T-helper 2 cell treated with Interferon-gamma antibody and Interleukin-4, amounts not matched to agents 5 μg/mL and 100 μg/mL, for 36 hours (primary cell): Measurements from ENCODE around the gene LRMDA.
"Not testable (repeated sequence)": the region's sequence is repeated elsewhere in the genome, so short reads cannot be mapped to it uniquely, and the experiment has no call there.

Source experiments
- DNase-seq: peaks from one replicate; pipeline ENCODE4 v3.0.0; 2021; ENCODE audit warnings: low spot score
- H3K27ac Mint-ChIP-seq: one replicate; pipeline ENCODE4 v1.8.0; 2021; ENCODE audit warnings: mild to moderate bottlenecking, mixed read lengths
- H3K27me3 Mint-ChIP-seq: one replicate; pipeline ENCODE4 v1.8.0; 2021; ENCODE audit warnings: low read depth, mixed read lengths
- H3K36me3 Mint-ChIP-seq: one replicate; pipeline ENCODE4 v1.8.0; 2021; ENCODE audit warnings: low read depth, mixed read lengths
- H3K4me1 Mint-ChIP-seq: one replicate; pipeline ENCODE4 v1.8.0; 2021; ENCODE audit warnings: low read depth, mixed read lengths
- H3K4me3 Mint-ChIP-seq: one replicate; pipeline ENCODE4 v1.8.0; 2022; ENCODE audit warnings: mild to moderate bottlenecking, moderate library complexity, mixed read lengths
- H3K9me3 Mint-ChIP-seq: one replicate; pipeline ENCODE4 v1.8.0; 2021; ENCODE audit warnings: mixed read lengths

Gene LRMDA

GRCh38 chr10:76136961-76137360 is 705.5 kb downstream of the LRMDA start:
- H3K36me3 Mint-ChIP-seq, result no peaks in the 10 kb centered on the region
- no peak overlapping the region for H3K27ac Mint-ChIP-seq
- no peaks in the 10 kb centered on the region for H3K9me3 Mint-ChIP-seq
- H3K27me3 Mint-ChIP-seq, result no peaks in the 10 kb centered on the region
- DNase-seq, result no peak
- H3K4me1 Mint-ChIP-seq, result no peaks in the 10 kb centered on the region
- no peak overlapping the region for H3K4me3 Mint-ChIP-seq

- Mint-ChIP-seq H3K4me3 (no peak overlapping the region), H3K36me3 (no peaks in the 10 kb centered on the region), H3K4me1 (no peaks in the 10 kb centered on the region), H3K27ac (no peak overlapping the region), H3K9me3 (no peaks in the 10 kb centered on the region), H3K27me3 (no peaks in the 10 kb centered on the region)
- no peak for DNase-seq
These were observed 706.9 kb downstream of the LRMDA start for GRCh38 chr10:76138286-76138685.

GRCh38 chr10:76138906-76139305 is 707.5 kb downstream of the LRMDA start:
- DNase-seq, result no peak
- no peaks in the 10 kb centered on the region for H3K27me3 Mint-ChIP-seq
- no peaks in the 10 kb centered on the region for H3K36me3 Mint-ChIP-seq
- no peak overlapping the region for H3K4me3 Mint-ChIP-seq
- H3K27ac Mint-ChIP-seq, result no peak overlapping the region
- H3K4me1 Mint-ChIP-seq, result no peaks in the 10 kb centered on the region
- no peaks in the 10 kb centered on the region for H3K9me3 Mint-ChIP-seq

- no peak overlapping the region for H3K4me3 Mint-ChIP-seq
- no peaks in the 10 kb centered on the region for H3K36me3 Mint-ChIP-seq
- no peaks in the 10 kb centered on the region for H3K27me3 Mint-ChIP-seq
- no peaks in the 10 kb centered on the region for H3K9me3 Mint-ChIP-seq
- DNase-seq, result no peak
- no peaks in the 10 kb centered on the region for H3K4me1 Mint-ChIP-seq
- no peak overlapping the region for H3K27ac Mint-ChIP-seq
These were observed 708.0 kb downstream of the LRMDA start for GRCh38 chr10:76139431-76139830.

GRCh38 chr10:76141376-76141775 is 710.0 kb downstream of the LRMDA start:
- no peaks in the 10 kb centered on the region for H3K27me3 Mint-ChIP-seq
- H3K9me3 Mint-ChIP-seq, result no peaks in the 10 kb centered on the region
- no peaks in the 10 kb centered on the region for H3K4me1 Mint-ChIP-seq
- no peak overlapping the region for H3K4me3 Mint-ChIP-seq
- no peaks in the 10 kb centered on the region for H3K36me3 Mint-ChIP-seq
- no peak overlapping the region for H3K27ac Mint-ChIP-seq
- DNase-seq, result no peak

- not testable (repeated sequence) for H3K27ac Mint-ChIP-seq
These were observed 716.8 kb downstream of the LRMDA start for GRCh38 chr10:76148217-76148616.

DNA sequence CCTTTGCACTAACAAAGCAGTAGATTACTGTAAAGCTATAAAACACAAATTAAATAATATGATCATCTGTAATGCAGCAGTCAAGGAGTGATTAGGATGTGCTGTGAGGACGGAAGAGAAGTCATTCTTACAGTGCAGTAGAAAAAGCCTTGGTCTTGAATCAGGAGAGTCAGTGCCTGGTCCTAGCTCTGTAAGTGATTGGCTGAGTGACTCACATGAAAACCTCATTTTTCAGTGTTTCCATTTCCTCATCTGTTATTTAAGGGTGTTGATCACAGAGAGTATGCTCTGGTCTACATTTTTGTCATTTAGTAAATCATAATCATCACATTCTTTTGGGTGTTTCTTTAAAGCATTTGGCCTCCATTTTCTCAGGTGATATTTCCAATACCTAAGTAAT is 717.8 kb downstream of the LRMDA start:
- H3K27ac Mint-ChIP-seq, result no peak overlapping the region
- no peak for DNase-seq
- H3K4me3 Mint-ChIP-seq, result no peak overlapping the region
- H3K9me3 Mint-ChIP-seq, result peaks cover 18% of the 10 kb centered on the region
- H3K4me1 Mint-ChIP-seq, result no peaks in the 10 kb centered on the region
- no peaks in the 10 kb centered on the region for H3K27me3 Mint-ChIP-seq
- H3K36me3 Mint-ChIP-seq, result no peaks in the 10 kb centered on the region

More at GRCh38 chr10:76148217-76148616, 716.8 kb downstream of the LRMDA start:
- not testable (repeated sequence) for H3K36me3 Mint-ChIP-seq, H3K4me3 Mint-ChIP-seq, DNase-seq, H3K4me1 Mint-ChIP-seq, H3K27me3 Mint-ChIP-seq
- H3K9me3 Mint-ChIP-seq, result peaks cover 18% of the 10 kb centered on the region

DNA sequence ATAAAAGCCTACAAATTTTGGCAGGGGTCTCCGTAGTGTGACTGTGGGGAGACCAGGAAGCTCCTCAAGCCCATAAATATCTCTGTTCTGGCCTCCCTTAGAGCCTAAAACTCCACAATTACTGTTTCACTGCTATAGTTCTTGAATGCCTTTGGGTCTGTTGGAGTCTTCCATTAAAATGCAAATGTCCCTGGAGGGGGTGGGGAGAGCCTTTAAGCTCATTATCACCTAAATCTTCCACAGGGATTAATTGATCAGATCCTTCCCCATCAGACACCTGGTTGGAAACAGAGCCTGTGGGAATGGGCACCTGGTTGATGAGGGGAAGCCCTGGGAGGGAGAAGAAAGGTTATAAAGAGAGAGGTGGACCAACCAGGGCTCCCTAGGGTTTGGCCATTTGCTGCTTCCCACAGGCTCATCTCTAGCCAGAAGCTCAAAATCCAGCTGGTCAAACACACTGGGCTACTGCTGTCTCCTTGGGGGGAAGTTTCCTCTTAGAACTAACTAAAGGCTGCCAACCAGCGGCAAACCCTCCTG is 718.2 kb downstream of the LRMDA start:
- Mint-ChIP-seq H3K4me3 (no peak overlapping the region), H3K27me3 (no peaks in the 10 kb centered on the region), H3K36me3 (no peaks in the 10 kb centered on the region), H3K9me3 (peaks cover 18% of the 10 kb centered on the region), H3K27ac (no peak overlapping the region), H3K4me1 (no peaks in the 10 kb centered on the region)
- DNase-seq, result no peak

- Mint-ChIP-seq H3K4me3 (no peak overlapping the region), H3K9me3 (peaks cover 18% of the 10 kb centered on the region), H3K27ac (no peak overlapping the region), H3K36me3 (no peaks in the 10 kb centered on the region), H3K4me1 (no peaks in the 10 kb centered on the region), H3K27me3 (no peaks in the 10 kb centered on the region)
- no peak for DNase-seq
These were observed 718.9 kb downstream of the LRMDA start for GRCh38 chr10:76150139-76150875.

DNA sequence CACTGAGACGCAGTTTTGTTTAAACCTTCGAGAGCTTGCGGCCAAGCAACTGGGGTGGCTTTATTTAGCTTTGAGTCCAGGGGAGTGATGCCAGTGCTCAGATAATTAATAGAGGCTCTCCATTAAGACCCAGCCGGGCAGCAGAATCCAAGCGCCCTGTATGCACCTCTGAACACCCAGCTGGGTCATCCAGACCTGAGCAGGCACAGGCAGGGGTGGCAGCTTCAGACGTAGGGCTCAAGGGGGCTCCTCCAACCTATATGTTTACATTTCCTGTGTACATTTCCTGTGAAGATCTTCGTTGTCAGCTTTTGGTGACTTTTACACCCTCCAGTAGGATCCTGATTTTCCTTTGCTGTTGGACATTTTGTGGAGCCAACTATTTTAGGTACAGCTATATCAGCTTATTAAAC is 719.5 kb downstream of the LRMDA start:
- Mint-ChIP-seq H3K4me3 (no peak overlapping the region), H3K9me3 (peaks cover 18% of the 10 kb centered on the region), H3K27ac (no peak overlapping the region), H3K27me3 (no peaks in the 10 kb centered on the region), H3K4me1 (no peaks in the 10 kb centered on the region), H3K36me3 (no peaks in the 10 kb centered on the region)
- no peak for DNase-seq

DNA sequence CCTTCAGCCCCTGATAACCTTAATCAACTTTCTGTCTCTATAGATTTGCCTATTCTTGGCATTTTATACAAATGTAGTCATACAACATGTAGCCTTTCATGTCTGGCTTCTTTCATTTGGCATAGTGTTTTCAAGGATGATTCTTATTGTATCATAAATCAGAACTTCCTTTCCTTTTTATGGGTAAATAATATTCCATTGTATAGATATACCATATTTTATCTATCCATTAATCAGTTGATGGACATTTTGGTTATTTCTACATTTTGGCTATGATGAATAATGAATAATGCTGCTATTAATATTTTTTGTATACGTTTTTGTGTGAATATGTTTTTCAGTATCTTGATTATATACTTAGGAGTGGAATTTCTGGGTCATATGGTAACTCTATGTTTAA is 720.8 kb downstream of the LRMDA start:
- Mint-ChIP-seq H3K27ac (no peak overlapping the region), H3K27me3 (no peaks in the 10 kb centered on the region), H3K4me3 (no peak overlapping the region), H3K4me1 (no peaks in the 10 kb centered on the region), H3K9me3 (peaks cover 18% of the 10 kb centered on the region), H3K36me3 (no peaks in the 10 kb centered on the region)
- no peak for DNase-seq

DNA sequence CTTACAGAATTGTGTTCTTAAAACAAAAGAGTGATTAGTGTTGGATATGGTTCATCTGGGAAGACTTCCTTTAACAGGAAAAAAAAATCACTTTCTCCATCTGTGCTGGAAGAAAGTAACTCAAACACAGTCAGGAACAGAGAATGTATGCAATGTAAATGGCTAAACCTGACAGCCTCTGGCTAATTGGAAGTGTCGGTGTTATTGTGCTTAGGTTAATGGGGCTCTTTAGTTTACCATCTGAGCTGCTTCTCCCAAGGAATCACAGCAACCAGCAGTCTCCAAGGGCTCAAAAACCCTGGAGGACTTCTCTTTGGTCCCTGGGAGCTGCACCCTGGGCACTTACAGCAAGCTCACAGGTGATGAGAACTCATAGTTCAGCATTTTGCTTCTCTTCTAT is 724.5 kb downstream of the LRMDA start:
- Mint-ChIP-seq H3K4me3 (no peak overlapping the region), H3K9me3 (peaks cover 9% of the 10 kb centered on the region), H3K27me3 (no peaks in the 10 kb centered on the region), H3K4me1 (no peaks in the 10 kb centered on the region), H3K36me3 (no peaks in the 10 kb centered on the region), H3K27ac (no peak overlapping the region)
- no peak for DNase-seq

GRCh38 chr10:76160446-76161300 is 729.2 kb downstream of the LRMDA start:
- Mint-ChIP-seq H3K27ac (no peak overlapping the region), H3K4me3 (no peak overlapping the region)

GRCh38 chr10:76161301-76161582 is 729.8 kb downstream of the LRMDA start:
- no peak overlapping the region for H3K4me3 Mint-ChIP-seq
- H3K9me3 Mint-ChIP-seq, result peaks cover 9% of the 10 kb centered on the region
- H3K36me3 Mint-ChIP-seq, result no peaks in the 10 kb centered on the region
- H3K27ac Mint-ChIP-seq, result no peak overlapping the region
- no peaks in the 10 kb centered on the region for H3K27me3 Mint-ChIP-seq
- no peak for DNase-seq
- H3K4me1 Mint-ChIP-seq, result no peaks in the 10 kb centered on the region

More at GRCh38 chr10:76160446-76161300, 729.2 kb downstream of the LRMDA start:
- no peaks in the 10 kb centered on the region for H3K36me3 Mint-ChIP-seq
- no peak for DNase-seq
- H3K27me3 Mint-ChIP-seq, result no peaks in the 10 kb centered on the region
- no peaks in the 10 kb centered on the region for H3K4me1 Mint-ChIP-seq
- H3K9me3 Mint-ChIP-seq, result peaks cover 4% of the 10 kb centered on the region
